ENCODE results near the gene ESRP2.

- TF ChIP-seq EP300 (IDR thresholded peaks at IDR 0.05) (no peak), CTCF (IDR thresholded peaks at IDR 0.05) (no peak), POLR2A (IDR thresholded peaks at IDR 0.05; ENCODE audit: low read depth) (no peak)
Observed at GRCh38 chr16:68227183-68227793, 8.6 kb downstream of the ESRP2 start.
